OCI-LY7 (cell line): ENCODE data around the gene SIK2. TPM values are rescaled to one million over a fixed set of nuclear protein-coding genes. Genes with fewer than 3 reads are reported as not detected.

Source experiments
- BruUV-seq: library from RNA; stranded (reverse); fragments of 400-500 nt; replicated peaks from 2 replicates; lab custom pipeline; 2021; lab: Mats Ljungman, UMichigan
- CTCF ChIA-PET: fragments of 300-600 bp; sonication (Branson Sonifier 250); formaldehyde crosslinking; loops from one replicate; lab custom pipeline; 2022; ENCODE audit warnings: antibody characterized with exemption; ENCODE audit not compliant: unreplicated experiment; lab: Charles Lee
- POLR2A ChIA-PET: fragments of 300-600 bp; sonication (Branson Sonifier 250); formaldehyde crosslinking; loops from one replicate; lab custom pipeline; 2022; ENCODE audit warnings: antibody characterized with exemption; lab: Charles Lee
- DNase-seq: peaks from one replicate; pipeline ENCODE4 v3.0.0-alpha.2; 2015; ENCODE audit warnings: low spot score
- H2AFZ ChIP-seq: fragments of 200-600 bp; sonication (generic), shearing (Covaris generic); 2 replicates; pipeline ENCODE4 v1.6.1; 2014; ENCODE audit warnings: mild to moderate bottlenecking, antibody characterized with exemption, low read length, moderate library complexity
- H3K27ac ChIP-seq: fragments of 200-600 bp; sonication (generic); 2 replicates; pipeline ENCODE4 v1.5.1; 2014; ENCODE audit warnings: mixed run types, low read depth, mild to moderate bottlenecking, moderate library complexity, low read length, inconsistent platforms; ENCODE audit not compliant: poor library complexity, severe bottlenecking
- H3K36me3 ChIP-seq: fragments of 200-600 bp; sonication (generic); 2 replicates; pipeline ENCODE4 v1.6.1; 2014; ENCODE audit warnings: mild to moderate bottlenecking, antibody characterized with exemption, low read length, moderate library complexity, mixed read lengths; ENCODE audit not compliant: insufficient read depth
- H3K4me1 ChIP-seq: fragments of 200-600 bp; sonication (generic); 2 replicates; pipeline ENCODE4 v1.5.1; 2014; ENCODE audit warnings: mild to moderate bottlenecking, low read length; ENCODE audit not compliant: insufficient read depth, poor library complexity, severe bottlenecking
- H3K4me2 ChIP-seq: fragments of 200-600 bp; sonication (generic); 2 replicates; pipeline ENCODE4 v1.6.1; 2014; ENCODE audit warnings: mild to moderate bottlenecking, low read length
- H3K4me3 ChIP-seq: fragments of 200-600 bp; sonication (generic); 2 replicates; pipeline ENCODE4 v1.5.1; 2014; ENCODE audit warnings: mild to moderate bottlenecking, low read depth, low read length; ENCODE audit not compliant: poor library complexity, severe bottlenecking
- H3K79me2 ChIP-seq: fragments of 200-600 bp; sonication (generic); 2 replicates; pipeline ENCODE4 v1.6.1; 2016; ENCODE audit warnings: low read depth, mild to moderate bottlenecking, low read length, moderate library complexity, mixed read lengths; ENCODE audit not compliant: insufficient read depth
- H3K9me2 ChIP-seq: fragments of 200-600 bp; sonication (generic); 2 replicates; pipeline ENCODE4 v1.6.1; 2016; ENCODE audit warnings: mild to moderate bottlenecking, low read length, mixed read lengths; ENCODE audit not compliant: insufficient read depth
- H3K9me3 ChIP-seq: fragments of 200-600 bp; sonication (generic); 2 replicates; pipeline ENCODE4 v1.6.1; 2014; ENCODE audit warnings: mild to moderate bottlenecking, mixed run types, low read length, mixed read lengths
- H4K20me1 ChIP-seq: fragments of 200-600 bp; sonication (generic); 2 replicates; pipeline ENCODE4 v1.6.1; 2014; ENCODE audit warnings: mild to moderate bottlenecking, antibody characterized with exemption, low read length, moderate library complexity, mixed read lengths; ENCODE audit not compliant: insufficient read depth
- CTCF ChIP-seq: fragments of 200-600 bp; sonication (generic); conservative IDR thresholded peaks from 2 replicates; pipeline ENCODE4 v1.5.1; 2014; ENCODE audit warnings: mild to moderate bottlenecking, antibody characterized with exemption, low read length, moderate library complexity, mixed read lengths
- EZH2phosphoT487 ChIP-seq: fragments of 200-600 bp; sonication (generic); IDR thresholded peaks from 2 replicates; pipeline ENCODE4 v1.6.1; 2018; ENCODE audit warnings: low read depth, borderline replicate concordance, mild to moderate bottlenecking, mixed run types, antibody characterized with exemption, low read length, moderate library complexity, mixed read lengths
- intact Hi-C: fragments of 100-400 bp; cut with micrococcal nuclease; formaldehyde crosslinking; loops from one replicate; pipeline ENCODE4 v1.10.0; 2022; ENCODE audit not compliant: unreplicated experiment
- total RNA-seq, 2 experiments: library from RNA; depleted of rRNA in 1 of 2; stranded (reverse); fragments of >200 nt in 1 of 2; shearing (Covaris generic) in 1 of 2; gene quantifications; 2 replicates each; pipeline ENCODE4 v1.2.3, GENCODE V29; 2014 to 2022

SIK2 gene
- total RNA-seq, 2 experiments from 2014 or later = 9.8 to 16.9 TPM

GRCh38 chr11:111612224-111612623 lies 10.0 kb downstream of the SIK2 start:
- CTCF ChIA-PET = no interaction called here

GRCh38 chr11:111617286-111617685 lies 15.0 kb downstream of the SIK2 start:
- peaks cover 1% of the 10 kb centered on the region; the same call in 1 of the 2 replicates for H3K9me3 ChIP-seq
- DNase-seq = no peak
- POLR2A ChIA-PET = interaction anchor here (0.7 to 1.3 kb wide), 5 partner anchors 10 to 201 kb away, joined by 3 read pairs; no protein-coding TSS in a partner anchor
- no peak overlapping the region for H2AFZ ChIP-seq
- H3K4me2 ChIP-seq = no peak overlapping the region
- intact Hi-C loops = no loop called here
- H3K36me3 ChIP-seq = peaks cover 62% of the 10 kb centered on the region
- no peaks in the 10 kb centered on the region for H3K79me2 ChIP-seq
- no peak overlapping the region for H3K4me3 ChIP-seq
- BruUV-seq = no TSS peak
- CTCF ChIA-PET = interaction anchor here (0.5 kb wide), 1 partner anchor 13 kb away, joined by 3 read pairs; no protein-coding TSS in a partner anchor
- H3K27ac ChIP-seq = no peak overlapping the region
- no peaks in the 10 kb centered on the region for H3K4me1 ChIP-seq
- no peaks in the 10 kb centered on the region for H3K9me2 ChIP-seq
- H4K20me1 ChIP-seq = no peaks in the 10 kb centered on the region
- TF ChIP-seq CTCF (no peak), EZH2phosphoT487 (no peak)

More at GRCh38 chr11:111612224-111612623, 10.0 kb downstream of the SIK2 start:
- TF ChIP-seq CTCF = no peak
- no peak for TF ChIP-seq EZH2phosphoT487
- peaks cover 33% of the 10 kb centered on the region for H3K79me2 ChIP-seq
- no peak for DNase-seq
- BruUV-seq = no TSS peak
- no peaks in the 10 kb centered on the region; the same call in 1 of the 2 replicates for H4K20me1 ChIP-seq
- intact Hi-C loops = no loop called here
- H3K36me3 ChIP-seq = peaks cover 12% of the 10 kb centered on the region
- H2AFZ ChIP-seq = no peak overlapping the region
- no peak overlapping the region for H3K4me3 ChIP-seq
- H3K9me3 ChIP-seq = no peaks in the 10 kb centered on the region
- H3K4me1 ChIP-seq = no peaks in the 10 kb centered on the region
- no peaks in the 10 kb centered on the region for H3K9me2 ChIP-seq
- no peak overlapping the region for H3K27ac ChIP-seq
- POLR2A ChIA-PET = interaction anchor here (0.6 to 1.4 kb wide), 2 partner anchors 13 to 29 kb away, joined by 3 to 4 read pairs; no protein-coding TSS in a partner anchor
- H3K4me2 ChIP-seq = no peak overlapping the region

- ChIA-PET POLR2A (interaction anchor here (0.5 to 2.1 kb wide), 5 partner anchors 12 to 192 kb away, joined by 3 to 6 read pairs (median 4); no protein-coding TSS in a partner anchor), CTCF (no interaction called here)
- Histone ChIP-seq H3K9me3 (peaks cover 8% of the 10 kb centered on the region), H4K20me1 (no peaks in the 10 kb centered on the region), H3K4me3 (no peak overlapping the region), H3K4me2 (no peak overlapping the region), H3K36me3 (peaks cover 91% of the 10 kb centered on the region), H3K9me2 (no peaks in the 10 kb centered on the region), H3K4me1 (no peaks in the 10 kb centered on the region), H3K27ac (no peak overlapping the region), H2AFZ (no peak overlapping the region), H3K79me2 (no peaks in the 10 kb centered on the region)
- TF ChIP-seq EZH2phosphoT487 (no peak), CTCF (no peak)
- BruUV-seq = no TSS peak
- no peak for DNase-seq
- intact Hi-C loops = no loop called here
These were observed 18.3 kb downstream of the SIK2 start for GRCh38 chr11:111620518-111620917.
